Activated CD8-positive, alpha-beta memory T cell treated with anti-CD3 and anti-CD28 coated beads, Interleukin-2, amount 50 U/mL, for 1 hour (primary cell): ENCODE results near the gene RBKS.

Experiments
- DNase-seq: peaks from one replicate; pipeline ENCODE4 v3.0.0-alpha.2; 2020; ENCODE audit errors: extremely low read depth

The RBKS gene

DNA sequence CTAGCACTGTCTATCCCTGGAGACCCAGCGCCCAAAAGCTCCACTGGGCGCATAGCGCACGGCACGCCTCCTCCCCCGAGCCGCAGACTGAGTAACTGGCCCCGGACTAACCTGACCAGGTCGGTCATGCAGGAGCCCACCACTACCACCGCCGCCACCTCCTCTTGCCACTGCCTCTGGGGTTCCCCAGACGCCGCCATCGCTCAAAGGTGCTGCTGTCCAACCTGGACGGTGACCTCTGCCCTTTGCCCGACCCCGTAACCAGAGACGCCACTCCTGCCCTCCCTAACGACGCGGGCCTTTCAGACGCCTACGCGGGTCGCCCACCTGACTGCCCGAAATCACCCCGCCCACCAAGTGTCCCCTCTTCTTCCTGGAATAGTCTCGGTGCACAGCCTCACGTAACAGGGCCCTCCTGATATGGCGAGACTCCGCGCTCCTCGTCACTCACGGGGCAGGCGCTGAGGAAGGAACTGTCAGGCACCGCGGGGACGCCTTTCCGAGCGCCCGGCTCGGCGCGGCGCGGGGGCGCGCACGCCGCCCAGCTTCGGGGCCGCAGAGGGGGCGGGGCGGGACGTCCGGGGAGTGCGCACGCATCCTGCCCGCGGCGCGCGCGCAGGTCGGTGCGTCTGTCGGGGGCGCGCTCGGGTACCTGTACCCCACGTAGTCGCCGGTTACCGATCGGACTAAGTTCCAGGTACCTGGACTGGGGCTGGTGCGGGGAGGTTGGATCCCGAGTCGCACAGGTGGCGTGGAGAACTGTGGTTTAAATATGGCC, at the start of gene RBKS, which contains the start of gene BABAM2:
RBKS (minus strand) TSS at position 242 of the 778 bp plus-strand sequence; CDS start at position 200, 42 bp downstream.
BABAM2 (plus strand) TSS at position 584 of the 778 bp plus-strand sequence. CDS start 3,828 bp downstream, outside the sequence.
- DNase-seq, result peak; percentile 84

- no peak for DNase-seq
Observed at GRCh38 chr2:27935026-27935425, 44.8 kb upstream of the RBKS start.

GRCh38 chr2:27932396-27932795, 42.2 kb upstream of the RBKS start:
- no peak for DNase-seq

DNA sequence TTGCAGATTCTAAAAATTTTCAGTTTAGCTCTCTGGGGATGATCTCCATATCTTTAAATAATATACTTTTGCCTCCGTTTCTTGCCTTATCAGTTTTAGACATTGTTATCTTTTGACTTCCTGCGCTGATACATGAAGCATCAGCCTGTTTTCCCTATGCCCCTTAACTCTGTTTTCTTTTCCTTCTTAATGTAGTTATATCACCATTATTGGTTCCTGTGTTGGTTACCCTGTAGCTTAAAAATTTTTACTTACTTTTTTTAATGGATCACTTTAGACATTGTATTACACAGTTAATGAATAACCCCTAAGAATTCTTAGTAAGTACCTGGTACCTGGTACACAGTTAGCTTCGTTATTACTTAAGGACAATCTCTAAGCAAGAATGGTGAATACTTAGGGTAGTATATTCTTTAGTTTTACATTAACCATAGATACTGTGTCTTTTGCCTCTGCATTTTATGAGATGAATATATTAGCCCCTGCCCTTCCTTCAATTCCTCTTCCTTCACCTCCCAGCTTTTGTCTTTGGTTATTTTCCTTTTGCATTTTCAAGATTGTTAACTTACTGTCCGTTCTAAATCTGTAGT, 41.3 kb upstream of the RBKS start:
- no peak for DNase-seq

GRCh38 chr2:27929916-27930486, 39.8 kb upstream of the RBKS start:
- no peak for DNase-seq

DNA sequence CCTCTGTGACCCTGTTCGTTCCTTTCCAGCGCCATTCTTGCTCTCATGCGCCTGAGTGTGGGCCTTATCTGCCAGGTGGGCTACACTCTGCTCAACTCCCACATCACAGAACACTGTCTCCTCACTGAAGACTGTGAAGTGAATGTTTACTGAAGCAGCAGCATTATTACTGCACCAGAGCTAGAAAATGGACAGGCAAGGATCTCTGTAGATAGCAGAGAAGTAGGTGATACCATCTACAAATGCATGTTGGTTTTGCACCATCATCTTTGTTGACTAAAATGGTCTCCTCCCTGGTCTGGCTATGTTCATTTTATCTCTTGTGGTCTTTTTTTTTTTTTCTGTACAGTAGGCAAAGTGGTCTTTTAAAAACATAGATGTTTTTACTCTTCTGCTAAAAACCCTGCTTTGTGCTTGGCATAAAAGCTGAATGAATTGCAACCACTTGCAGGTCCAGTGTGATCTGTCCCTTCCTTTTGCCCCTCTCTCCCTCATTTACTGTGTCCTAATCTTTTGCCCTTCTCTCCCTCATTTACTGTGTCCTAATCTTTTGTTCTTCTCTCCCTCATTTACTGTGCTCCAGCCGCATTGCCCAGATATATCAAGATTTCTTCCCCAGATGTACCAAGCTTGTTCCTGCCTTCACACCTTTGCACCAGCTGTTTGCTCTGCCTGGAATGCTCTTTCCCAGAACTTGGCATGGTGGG, 35.7 kb upstream of the RBKS start:
- DNase-seq, result no peak

- no peak for DNase-seq
Observed at GRCh38 chr2:27922842-27923241, 32.7 kb upstream of the RBKS start.

DNA sequence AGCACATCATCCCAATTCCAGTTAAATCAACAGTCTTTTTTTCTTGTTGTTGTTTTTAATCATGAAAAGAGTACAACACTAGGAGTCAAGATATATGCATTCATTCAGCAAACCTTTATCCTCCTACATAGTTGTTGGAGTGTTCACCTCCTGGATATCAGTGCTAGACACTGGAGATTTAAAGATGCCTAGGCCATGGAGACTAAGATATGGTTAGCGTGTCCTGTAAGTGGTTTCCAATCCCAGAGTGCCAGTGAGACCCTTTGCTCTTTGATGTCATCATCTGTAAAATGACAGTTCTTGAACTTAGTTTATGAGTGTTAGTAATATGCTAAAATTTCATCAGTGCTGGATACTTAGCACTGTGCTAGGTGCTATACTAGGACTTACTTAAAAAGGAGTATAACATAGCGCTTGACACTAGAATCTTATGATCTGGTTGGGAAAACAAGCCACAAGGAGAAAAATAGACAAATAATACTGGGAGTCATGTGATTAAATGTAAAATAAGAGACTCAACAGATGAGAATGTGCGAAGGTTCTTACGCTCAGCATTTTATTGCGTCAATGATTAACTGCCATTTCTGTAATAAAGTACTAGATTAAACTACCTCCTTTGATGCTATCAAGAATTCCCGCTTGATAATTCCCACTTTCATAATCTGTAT, 31.8 kb upstream of the RBKS start:
- no peak for DNase-seq

DNA sequence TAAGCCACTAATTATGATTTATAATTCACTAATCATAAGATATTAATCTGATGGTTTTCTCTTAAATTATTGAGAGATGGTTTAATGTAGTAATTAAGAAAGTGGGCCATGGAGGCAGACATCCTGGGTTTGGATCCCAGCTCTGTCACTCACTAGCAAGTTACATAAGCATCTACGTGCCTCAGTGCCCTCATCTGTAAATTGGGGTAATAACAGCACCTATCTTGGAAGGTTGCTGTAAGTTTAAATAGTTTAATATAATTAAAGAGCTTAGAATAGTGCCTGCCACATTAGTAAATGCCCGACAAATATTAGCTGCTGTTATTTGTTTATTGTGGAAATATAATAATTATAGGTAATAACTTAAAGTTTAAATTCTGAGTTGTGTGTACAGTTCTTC, 31.2 kb upstream of the RBKS start:
- no peak for DNase-seq

GRCh38 chr2:27920148-27920885, 30.1 kb upstream of the RBKS start:
- DNase-seq, result no peak

DNA sequence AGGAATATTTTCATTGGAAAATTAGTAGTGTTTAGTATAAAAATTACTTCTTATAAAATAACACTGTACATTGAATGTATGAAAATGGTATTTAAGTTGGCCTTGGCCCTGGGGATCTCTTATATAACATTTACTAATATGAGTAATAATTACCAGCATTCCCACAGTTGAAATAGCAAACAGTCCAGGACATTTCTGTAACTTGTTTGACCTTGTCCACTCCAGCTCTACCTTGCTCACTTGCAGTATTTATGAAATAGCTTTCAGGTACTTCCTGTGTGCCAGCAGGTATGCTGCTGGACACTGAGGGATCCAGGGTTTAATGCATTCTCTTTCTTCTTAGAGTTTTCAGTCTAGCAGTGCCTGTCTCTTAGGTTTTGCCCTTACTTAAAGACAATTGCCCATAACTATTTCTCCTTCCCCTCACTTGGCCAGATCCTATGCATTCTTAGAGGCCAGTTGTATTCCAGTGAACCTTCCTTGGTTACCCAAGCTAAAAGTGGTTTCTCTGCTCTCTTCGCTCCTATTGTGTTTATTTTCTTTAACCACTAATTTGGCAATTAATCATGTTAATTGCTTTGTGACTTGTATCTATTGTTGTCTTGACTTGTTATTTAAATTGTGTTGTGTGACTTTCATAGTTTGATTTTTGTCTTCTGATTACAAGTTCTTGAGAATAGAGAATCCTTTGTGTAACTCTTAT, 26.3 kb upstream of the RBKS start:
- DNase-seq, result no peak

DNA sequence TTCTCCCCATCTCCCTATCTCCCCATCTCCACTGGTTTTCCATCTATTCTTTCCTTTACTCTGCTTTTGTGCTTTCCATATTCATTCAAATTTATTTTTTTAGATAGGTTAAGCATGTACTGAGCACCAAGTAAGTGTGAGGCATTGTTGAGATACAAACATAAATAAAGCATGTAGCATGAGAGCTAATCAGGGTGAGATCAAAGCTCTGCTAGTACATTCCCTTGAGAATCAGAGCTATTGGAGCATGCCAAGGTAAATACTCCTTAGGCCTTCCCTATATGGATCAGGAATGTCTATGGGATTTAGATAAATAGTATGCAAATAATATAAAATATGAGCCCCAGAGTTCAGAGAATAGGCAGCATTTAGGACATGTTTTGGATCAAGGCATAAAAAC, 25.7 kb upstream of the RBKS start:
- no peak for DNase-seq

- DNase-seq, result no peak
Observed at GRCh38 chr2:27915191-27915590, 25.0 kb upstream of the RBKS start.

DNA sequence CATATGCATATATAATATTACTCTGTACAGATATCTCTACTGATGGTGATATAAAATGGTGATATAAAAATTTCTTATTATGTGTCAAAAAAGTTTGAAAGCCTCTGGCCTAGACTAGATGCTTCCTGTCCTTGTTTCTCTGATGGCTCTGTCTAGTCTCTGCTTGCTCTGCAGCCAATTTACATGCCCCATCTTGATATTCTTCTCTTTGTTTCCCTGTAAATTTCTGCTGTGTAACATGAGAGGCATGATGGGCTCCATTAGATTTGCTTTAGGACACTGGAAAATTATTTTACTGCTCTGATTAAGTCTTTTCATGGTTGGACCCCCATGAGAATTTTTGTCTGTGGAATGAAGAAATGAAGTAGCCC, 24.6 kb upstream of the RBKS start:
- DNase-seq, result no peak

DNA sequence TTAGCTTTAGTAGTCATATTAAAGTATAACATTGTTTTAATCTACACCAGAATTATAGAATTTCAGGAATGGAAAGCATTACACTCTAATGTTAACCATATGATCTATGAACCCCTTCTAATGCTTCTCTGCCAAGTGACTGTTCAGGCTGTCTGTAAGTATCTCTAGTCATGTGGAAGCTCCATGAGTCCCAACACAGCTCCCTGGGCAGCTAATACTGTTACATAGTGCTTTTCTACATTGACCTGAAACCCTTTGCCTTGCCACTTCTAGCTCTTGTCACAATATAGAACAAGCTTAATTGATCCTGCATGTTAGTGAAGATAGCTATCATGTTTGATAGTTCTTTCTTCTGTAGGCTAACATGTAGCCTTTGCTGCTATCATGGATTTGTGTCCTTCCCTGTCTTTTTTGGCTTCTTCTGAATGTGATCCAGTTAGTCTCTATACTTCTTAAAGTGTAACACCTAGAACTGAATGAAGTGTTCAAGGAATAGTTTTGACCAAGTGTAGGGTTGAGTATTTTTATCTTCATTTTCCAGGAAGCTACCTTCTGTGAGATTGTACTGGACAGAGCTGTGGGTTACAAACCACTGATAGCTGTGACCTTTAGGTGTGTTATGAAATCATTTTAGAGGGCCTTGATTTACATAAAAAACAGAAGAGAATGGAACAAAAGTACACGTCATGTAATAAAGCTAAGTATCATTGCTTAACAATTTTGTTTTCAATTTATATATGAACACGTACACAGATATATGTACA, 24.0 kb upstream of the RBKS start:
- DNase-seq, result no peak

DNA sequence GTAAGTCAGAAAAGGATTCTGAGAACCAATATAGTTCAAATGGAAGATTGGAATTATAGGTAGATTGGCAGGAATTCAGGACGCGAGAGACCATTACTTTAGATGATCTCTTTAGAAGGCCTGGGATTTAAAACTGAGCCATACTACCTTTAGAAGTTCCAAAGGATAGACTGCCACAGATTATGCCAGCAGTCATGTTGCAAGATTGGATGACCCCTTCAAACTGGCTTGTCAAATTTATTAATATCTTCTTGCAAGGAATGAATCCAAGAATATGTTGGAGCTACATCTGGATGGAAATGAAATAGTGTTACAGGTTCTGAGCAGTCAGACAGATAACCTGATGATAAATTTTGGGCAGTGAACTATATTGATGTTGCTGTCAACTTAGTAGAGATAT, 22.3 kb upstream of the RBKS start:
- DNase-seq, result no peak

GRCh38 chr2:27911458-27912210, 21.4 kb upstream of the RBKS start:
- DNase-seq, result no peak

GRCh38 chr2:27909901-27910300, 19.7 kb upstream of the RBKS start:
- DNase-seq, result no peak

DNA sequence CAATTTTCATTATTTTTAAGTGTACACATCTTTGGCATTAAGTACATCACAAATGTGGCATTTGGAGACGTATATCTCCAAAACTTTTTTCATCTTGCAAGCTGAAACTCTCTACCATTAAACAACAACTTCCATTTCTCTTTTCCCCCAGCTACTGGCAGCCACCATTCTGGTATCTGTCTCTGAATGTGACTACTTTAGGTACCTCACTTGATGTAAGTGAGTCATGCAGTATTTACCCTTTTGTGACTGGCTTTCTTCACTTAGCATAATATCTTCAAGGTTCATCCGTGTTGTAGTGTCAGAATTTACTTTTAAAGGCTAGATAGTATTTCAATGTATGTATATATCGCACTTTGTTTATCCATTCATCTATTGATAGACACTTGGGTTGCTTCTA, 17.4 kb upstream of the RBKS start:
- DNase-seq, result no peak
